ENCODE measurements around the gene SLC5A11. TPM values are rescaled to one million over a fixed set of nuclear protein-coding genes. Genes with fewer than 3 reads are reported as not detected.

SLC5A11 gene
- total and polyA plus RNA-seq, 2 of the 13 experiments (the other 11 are each of a cell fraction or from before 2014, with no cell fraction given): 1.2 to 3.3 TPM

DNA sequence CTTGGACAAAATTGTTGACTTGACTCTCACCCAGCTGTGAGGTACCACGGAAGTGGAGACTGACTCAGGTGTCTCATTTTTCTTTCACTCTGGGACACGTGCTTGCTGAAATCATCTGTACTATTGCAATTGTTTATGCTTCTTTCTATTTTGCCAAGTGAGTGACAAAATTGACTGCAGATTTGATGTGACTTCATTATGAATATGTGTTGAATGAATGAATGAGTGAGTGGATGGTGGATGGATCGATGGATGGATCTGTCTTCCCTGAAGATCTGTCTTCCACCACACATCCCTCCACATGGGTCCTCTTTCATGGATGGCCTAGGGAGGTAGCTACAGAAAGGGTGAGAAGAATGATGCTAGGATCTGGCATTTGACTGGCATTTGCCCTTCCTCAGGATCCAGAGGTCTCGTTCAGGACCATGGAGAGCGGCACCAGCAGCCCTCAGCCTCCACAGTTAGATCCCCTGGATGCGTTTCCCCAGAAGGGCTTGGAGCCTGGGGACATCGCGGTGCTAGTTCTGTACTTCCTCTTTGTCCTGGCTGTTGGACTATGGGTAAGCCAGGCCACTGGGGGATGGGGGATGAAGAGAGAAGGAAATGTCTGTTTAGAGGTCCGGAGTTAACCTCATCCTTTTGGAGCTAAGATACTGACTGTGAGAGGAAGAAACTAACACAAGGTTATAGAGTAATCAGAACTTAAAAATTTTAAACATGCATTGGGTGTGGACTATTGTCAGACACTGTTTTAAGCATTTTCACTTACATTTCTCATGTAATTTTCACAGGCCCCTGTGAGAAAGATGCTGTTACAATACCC lies 12.7 kb downstream of the SLC5A11 start (continued):
- TF ChIP-seq ZBTB3 (CRISPR knock-in tag; IDR thresholded peaks at IDR 0.05; ENCODE audit: borderline replicate concordance, low read depth): 0 out of 2 replicates have a peak, but pooled peaks have one; percentile 49
- peak; percentile 94 for TF ChIP-seq KLF9 (CRISPR knock-in tag; IDR thresholded peaks at IDR 0.05; ENCODE audit: low read depth)
- TF ChIP-seq PBX2 (CRISPR knock-in tag; IDR thresholded peaks at IDR 0.05): peak; percentile 45
- TF ChIP-seq, protein P1, sequence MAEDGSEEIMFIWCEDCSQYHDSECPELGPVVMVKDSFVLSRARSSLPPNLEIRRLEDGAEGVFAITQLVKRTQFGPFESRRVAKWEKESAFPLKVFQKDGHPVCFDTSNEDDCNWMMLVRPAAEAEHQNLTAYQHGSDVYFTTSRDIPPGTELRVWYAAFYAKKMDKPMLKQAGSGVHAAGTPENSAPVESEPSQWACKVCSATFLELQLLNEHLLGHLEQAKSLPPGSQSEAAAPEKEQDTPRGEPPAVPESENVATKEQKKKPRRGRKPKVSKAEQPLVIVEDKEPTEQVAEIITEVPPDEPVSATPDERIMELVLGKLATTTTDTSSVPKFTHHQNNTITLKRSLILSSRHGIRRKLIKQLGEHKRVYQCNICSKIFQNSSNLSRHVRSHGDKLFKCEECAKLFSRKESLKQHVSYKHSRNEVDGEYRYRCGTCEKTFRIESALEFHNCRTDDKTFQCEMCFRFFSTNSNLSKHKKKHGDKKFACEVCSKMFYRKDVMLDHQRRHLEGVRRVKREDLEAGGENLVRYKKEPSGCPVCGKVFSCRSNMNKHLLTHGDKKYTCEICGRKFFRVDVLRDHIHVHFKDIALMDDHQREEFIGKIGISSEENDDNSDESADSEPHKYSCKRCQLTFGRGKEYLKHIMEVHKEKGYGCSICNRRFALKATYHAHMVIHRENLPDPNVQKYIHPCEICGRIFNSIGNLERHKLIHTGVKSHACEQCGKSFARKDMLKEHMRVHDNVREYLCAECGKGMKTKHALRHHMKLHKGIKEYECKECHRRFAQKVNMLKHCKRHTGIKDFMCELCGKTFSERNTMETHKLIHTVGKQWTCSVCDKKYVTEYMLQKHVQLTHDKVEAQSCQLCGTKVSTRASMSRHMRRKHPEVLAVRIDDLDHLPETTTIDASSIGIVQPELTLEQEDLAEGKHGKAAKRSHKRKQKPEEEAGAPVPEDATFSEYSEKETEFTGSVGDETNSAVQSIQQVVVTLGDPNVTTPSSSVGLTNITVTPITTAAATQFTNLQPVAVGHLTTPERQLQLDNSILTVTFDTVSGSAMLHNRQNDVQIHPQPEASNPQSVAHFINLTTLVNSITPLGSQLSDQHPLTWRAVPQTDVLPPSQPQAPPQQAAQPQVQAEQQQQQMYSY (CRISPR knock-in tag; IDR thresholded peaks at IDR 0.05): peak; percentile 15; the same call in 1 of the 2 replicates
- peak; percentile 45; the same call in 1 of the 2 replicates for TF ChIP-seq ZNF598 (CRISPR knock-in tag; IDR thresholded peaks at IDR 0.05; ENCODE audit: borderline replicate concordance)
- TF ChIP-seq, protein P2, sequence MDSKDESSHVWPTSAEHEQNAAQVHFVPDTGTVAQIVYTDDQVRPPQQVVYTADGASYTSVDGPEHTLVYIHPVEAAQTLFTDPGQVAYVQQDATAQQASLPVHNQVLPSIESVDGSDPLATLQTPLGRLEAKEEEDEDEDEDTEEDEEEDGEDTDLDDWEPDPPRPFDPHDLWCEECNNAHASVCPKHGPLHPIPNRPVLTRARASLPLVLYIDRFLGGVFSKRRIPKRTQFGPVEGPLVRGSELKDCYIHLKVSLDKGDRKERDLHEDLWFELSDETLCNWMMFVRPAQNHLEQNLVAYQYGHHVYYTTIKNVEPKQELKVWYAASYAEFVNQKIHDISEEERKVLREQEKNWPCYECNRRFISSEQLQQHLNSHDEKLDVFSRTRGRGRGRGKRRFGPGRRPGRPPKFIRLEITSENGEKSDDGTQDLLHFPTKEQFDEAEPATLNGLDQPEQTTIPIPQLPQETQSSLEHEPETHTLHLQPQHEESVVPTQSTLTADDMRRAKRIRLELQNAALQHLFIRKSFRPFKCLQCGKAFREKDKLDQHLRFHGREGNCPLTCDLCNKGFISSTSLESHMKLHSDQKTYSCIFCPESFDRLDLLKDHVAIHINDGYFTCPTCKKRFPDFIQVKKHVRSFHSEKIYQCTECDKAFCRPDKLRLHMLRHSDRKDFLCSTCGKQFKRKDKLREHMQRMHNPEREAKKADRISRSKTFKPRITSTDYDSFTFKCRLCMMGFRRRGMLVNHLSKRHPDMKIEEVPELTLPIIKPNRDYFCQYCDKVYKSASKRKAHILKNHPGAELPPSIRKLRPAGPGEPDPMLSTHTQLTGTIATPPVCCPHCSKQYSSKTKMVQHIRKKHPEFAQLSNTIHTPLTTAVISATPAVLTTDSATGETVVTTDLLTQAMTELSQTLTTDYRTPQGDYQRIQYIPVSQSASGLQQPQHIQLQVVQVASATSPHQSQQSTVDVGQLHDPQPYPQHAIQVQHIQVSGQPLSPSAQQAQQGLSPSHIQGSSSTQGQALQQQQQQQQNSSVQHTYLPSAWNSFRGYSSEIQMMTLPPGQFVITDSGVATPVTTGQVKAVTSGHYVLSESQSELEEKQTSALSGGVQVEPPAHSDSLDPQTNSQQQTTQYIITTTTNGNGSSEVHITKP (CRISPR knock-in tag; IDR thresholded peaks at IDR 0.05; ENCODE audit: low read depth): peak; percentile 79; the same call in 1 of the 2 replicates
- no peak for TF ChIP-seq ZC3H4 (CRISPR knock-in tag; IDR thresholded peaks at IDR 0.05; ENCODE audit: borderline replicate concordance)
- TF ChIP-seq, protein P3, sequence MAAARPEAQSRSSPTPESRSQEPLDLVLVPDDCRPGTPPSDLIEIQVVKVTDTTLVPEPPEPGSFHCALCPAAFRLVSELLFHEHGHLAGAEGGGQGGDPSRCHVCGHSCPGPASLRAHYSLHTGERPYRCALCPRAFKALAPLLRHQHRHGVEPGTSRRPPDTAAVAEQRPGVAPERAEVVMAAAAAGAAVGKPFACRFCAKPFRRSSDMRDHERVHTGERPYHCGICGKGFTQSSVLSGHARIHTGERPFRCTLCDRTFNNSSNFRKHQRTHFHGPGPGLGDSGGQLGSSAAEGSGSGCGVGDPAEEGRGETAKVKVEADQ (CRISPR knock-in tag; IDR thresholded peaks at IDR 0.05; ENCODE audit: borderline replicate concordance): peak; percentile 78; the same call in 1 of the 2 replicates
- TF ChIP-seq CHCHD3 (CRISPR knock-in tag; IDR thresholded peaks at IDR 0.05): no peak
- TF ChIP-seq ZNF605 (CRISPR knock-in tag; IDR thresholded peaks at IDR 0.05): peak; percentile 98
- TF ChIP-seq SMAD9 (CRISPR knock-in tag; IDR thresholded peaks at IDR 0.05): peak; percentile 94
- peak; percentile 73; the same call in 1 of the 2 replicates for TF ChIP-seq ZNF710 (CRISPR knock-in tag; IDR thresholded peaks at IDR 0.05; ENCODE audit: borderline replicate concordance)

All from HepG2 (cell line).